ENCODE results near the gene CRIM1.

Gene CRIM1

GRCh38 chr2:36544638-36545338, 189.2 kb downstream of the CRIM1 start:
- in situ Hi-C loops (cut with MboI; ENCODE audit: low sequenced_read_pairs) = no loop called here

GRCh38 chr2:36545871-36546416, 190.4 kb downstream of the CRIM1 start:
- in situ Hi-C loops (cut with MboI; ENCODE audit: low sequenced_read_pairs) = no loop called here

- in situ Hi-C loops (cut with MboI; ENCODE audit: low sequenced_read_pairs) = no loop called here
These were observed 192.3 kb downstream of the CRIM1 start for GRCh38 chr2:36547906-36548305.

GRCh38 chr2:36549165-36549574, 193.6 kb downstream of the CRIM1 start:
- in situ Hi-C loops (cut with MboI; ENCODE audit: low sequenced_read_pairs) = no loop called here

- in situ Hi-C loops (cut with MboI; ENCODE audit: low sequenced_read_pairs) = no loop called here
These were observed 194.4 kb downstream of the CRIM1 start for GRCh38 chr2:36550006-36550405.

- in situ Hi-C loops (cut with MboI; ENCODE audit: low sequenced_read_pairs) = no loop called here
These were observed 198.1 kb downstream of the CRIM1 start for GRCh38 chr2:36553683-36554082.

DNA sequence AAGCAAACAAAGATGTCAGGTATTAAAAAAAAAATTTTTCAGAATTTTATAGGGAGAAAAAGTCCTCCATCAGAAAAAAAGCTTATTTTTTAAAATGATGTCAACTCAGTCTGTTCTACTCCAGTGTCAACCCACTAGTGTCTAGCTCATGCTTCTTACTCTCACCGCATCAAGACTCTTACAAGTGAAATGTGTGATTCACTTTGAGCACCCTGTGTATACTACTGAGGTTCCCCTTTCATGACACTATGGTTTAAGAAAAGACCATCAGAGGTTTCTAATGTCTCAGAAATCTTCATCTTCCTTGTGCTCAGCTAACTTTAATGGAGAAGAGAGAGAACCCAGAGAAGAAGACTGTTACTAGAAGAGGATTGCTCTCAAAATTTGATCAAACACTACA, 199.0 kb downstream of the CRIM1 start:
- in situ Hi-C loops (cut with MboI; ENCODE audit: low sequenced_read_pairs) = no loop called here

GRCh38 chr2:36555789-36556188, 200.2 kb downstream of the CRIM1 start:
- in situ Hi-C loops (cut with MboI; ENCODE audit: low sequenced_read_pairs) = no loop called here

DNA sequence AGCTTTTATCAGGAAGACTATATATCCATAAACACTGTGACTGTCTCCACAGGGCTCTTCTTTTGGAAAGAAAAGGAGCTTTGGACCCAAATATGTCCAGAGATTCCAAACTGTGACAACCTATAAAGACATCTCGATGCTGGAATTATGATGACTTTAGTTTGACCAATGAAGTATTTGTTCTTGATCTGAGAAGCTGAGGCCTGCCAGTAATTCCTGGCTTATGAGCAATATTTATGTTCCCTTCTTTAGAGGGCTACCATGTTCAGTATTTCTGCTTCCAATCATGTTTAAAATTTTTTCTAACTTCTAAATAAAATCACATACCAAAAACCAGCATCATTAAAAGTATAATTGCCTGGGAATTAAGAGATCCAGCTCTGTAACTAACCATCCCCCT, 201.3 kb downstream of the CRIM1 start:
- in situ Hi-C loops (cut with MboI; ENCODE audit: low sequenced_read_pairs) = no loop called here

GRCh38 chr2:36559221-36559942, 203.8 kb downstream of the CRIM1 start:
- in situ Hi-C loops (cut with MboI; ENCODE audit: low sequenced_read_pairs) = no loop called here

GRCh38 chr2:36560726-36561125, 205.1 kb downstream of the CRIM1 start:
- in situ Hi-C loops (cut with MboI; ENCODE audit: low sequenced_read_pairs) = no loop called here

GRCh38 chr2:36561237-36561944, 205.8 kb downstream of the CRIM1 start:
- in situ Hi-C loops (cut with MboI; ENCODE audit: low sequenced_read_pairs) = no loop called here

GRCh38 chr2:36562240-36562639, 206.7 kb downstream of the CRIM1 start:
- in situ Hi-C loops (cut with MboI; ENCODE audit: low sequenced_read_pairs) = no loop called here

DNA sequence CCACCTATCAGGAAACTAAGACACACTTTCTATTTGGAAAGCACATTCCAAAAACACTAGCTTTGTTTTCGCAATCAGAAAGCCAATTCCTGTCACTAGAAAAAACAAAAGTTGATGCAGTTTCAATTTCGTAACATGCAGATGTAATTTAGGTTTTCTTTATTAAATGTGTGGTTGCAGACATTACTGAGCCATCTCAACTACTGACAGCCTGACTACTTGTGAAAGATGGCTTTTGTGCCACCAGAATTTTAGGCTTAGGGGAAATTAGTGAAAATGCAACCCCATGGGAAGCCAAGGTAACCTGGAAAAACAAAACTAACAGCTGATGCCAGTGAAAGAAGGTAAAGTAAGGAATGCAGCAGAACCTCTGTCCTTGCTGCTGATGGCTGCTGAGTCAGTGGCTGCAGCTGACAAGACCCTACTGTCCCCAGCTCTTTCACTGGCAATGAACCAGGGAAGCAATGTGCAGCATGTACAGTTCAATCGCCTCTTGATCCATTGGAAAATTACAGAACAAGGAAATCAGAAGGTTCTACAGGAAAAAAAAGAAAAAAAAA, 207.5 kb downstream of the CRIM1 start:
- in situ Hi-C loops (cut with MboI; ENCODE audit: low sequenced_read_pairs) = no loop called here

DNA sequence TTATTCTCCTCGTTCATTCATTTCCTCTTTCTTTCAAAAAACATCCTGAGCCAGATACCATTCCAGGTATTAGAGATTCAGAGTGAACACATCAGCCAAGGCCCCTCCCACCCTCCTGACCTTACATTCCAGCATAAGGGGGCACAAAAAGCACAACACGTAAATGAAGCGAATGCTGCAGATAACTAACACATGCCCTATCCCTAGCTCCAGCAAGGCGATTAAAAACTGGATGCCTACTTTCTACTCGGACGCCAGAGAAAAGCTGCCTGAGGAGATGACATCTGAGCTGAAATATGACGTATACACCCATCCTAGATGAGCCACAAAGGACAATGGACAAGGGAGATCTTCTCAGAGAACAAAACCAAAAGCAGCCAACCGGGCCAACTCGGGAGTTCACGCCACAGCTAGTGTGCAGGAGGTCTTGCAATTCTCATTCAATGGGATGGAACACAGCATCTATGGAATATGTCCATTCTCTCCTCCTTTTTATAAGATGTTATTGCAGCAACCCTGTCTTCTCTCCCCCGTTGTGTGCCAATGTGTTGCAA, 208.9 kb downstream of the CRIM1 start:
- in situ Hi-C loops (cut with MboI; ENCODE audit: low sequenced_read_pairs) = no loop called here

DNA sequence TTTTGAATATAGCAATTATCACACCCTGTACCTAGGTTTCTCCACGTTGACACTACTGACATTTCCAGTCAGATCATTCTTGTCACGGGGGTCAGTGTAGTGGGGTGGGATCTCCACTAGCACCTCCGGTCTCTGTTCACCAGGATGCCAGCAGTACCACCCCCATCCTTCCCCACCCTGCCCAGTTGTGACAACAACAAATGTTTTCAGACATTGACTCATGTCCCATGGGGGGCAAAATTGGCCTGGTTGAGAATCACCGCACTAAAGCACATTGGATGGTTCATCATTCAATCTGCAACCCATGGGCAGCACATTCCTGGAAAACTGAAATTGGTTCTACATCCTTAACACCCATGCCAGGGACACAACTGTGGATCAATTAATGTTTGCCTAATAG, 210.1 kb downstream of the CRIM1 start:
- in situ Hi-C loops (cut with MboI; ENCODE audit: low sequenced_read_pairs) = no loop called here

- in situ Hi-C loops (cut with MboI; ENCODE audit: low sequenced_read_pairs) = no loop called here
These were observed 211.3 kb downstream of the CRIM1 start for GRCh38 chr2:36566887-36567286.

- in situ Hi-C loops (cut with MboI; ENCODE audit: low sequenced_read_pairs) = no loop called here
These were observed 212.3 kb downstream of the CRIM1 start for GRCh38 chr2:36567711-36568408.

- in situ Hi-C loops (cut with MboI; ENCODE audit: low sequenced_read_pairs) = no loop called here
These were observed 213.1 kb downstream of the CRIM1 start for GRCh38 chr2:36568516-36569246.
